Ovary (tissue), 3 donors: Measurements from ENCODE around the gene MYO15B.

ENCODE experiments used
- CTCF ChIP-seq, 3 donors: fragments of 450-650 bp in 2 of 3; fragments of 200-600 bp in 1 of 3; IDR thresholded peaks; one replicate each; pipeline versions ENCODE4 v1.5.1 to v1.8.0; 2016 to 2022; ENCODE audit warnings: antibody characterized with exemption in 3 of 3, mild to moderate bottlenecking in 1 of 3
- EP300 ChIP-seq: sonication (generic); formaldehyde crosslinking; IDR thresholded peaks from one replicate; pipeline ENCODE4 v1.6.1; 2017; ENCODE audit warnings: antibody characterized with exemption
- donor health status: DM: no; HTN: no; CAD: no.

- TF ChIP-seq EP300 (no peak), CTCF (IDR thresholded peaks at IDR 0.05) (no peak)
These were observed 76.5 kb downstream of the MYO15B start for GRCh38 chr17:75664099-75664549.
